GM18907 (cell line): ENCODE data around the gene SLC16A1.
A peak's percentile ranks its signal among the peaks of the same experiment; 100 is the strongest.
"Not testable (repeated sequence)": the region's sequence is repeated elsewhere in the genome, so short reads cannot be mapped to it uniquely, and the experiment has no call there.

Experiments used
- ATAC-seq: cut with Tn5 transposase; IDR thresholded peaks from one replicate; pipeline ENCODE4 v1.9.1; 2021; ENCODE audit warnings: mild to moderate bottlenecking, moderate library complexity; ENCODE audit not compliant: unreplicated experiment

Gene SLC16A1, protein sequence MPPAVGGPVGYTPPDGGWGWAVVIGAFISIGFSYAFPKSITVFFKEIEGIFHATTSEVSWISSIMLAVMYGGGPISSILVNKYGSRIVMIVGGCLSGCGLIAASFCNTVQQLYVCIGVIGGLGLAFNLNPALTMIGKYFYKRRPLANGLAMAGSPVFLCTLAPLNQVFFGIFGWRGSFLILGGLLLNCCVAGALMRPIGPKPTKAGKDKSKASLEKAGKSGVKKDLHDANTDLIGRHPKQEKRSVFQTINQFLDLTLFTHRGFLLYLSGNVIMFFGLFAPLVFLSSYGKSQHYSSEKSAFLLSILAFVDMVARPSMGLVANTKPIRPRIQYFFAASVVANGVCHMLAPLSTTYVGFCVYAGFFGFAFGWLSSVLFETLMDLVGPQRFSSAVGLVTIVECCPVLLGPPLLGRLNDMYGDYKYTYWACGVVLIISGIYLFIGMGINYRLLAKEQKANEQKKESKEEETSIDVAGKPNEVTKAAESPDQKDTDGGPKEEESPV

DNA sequence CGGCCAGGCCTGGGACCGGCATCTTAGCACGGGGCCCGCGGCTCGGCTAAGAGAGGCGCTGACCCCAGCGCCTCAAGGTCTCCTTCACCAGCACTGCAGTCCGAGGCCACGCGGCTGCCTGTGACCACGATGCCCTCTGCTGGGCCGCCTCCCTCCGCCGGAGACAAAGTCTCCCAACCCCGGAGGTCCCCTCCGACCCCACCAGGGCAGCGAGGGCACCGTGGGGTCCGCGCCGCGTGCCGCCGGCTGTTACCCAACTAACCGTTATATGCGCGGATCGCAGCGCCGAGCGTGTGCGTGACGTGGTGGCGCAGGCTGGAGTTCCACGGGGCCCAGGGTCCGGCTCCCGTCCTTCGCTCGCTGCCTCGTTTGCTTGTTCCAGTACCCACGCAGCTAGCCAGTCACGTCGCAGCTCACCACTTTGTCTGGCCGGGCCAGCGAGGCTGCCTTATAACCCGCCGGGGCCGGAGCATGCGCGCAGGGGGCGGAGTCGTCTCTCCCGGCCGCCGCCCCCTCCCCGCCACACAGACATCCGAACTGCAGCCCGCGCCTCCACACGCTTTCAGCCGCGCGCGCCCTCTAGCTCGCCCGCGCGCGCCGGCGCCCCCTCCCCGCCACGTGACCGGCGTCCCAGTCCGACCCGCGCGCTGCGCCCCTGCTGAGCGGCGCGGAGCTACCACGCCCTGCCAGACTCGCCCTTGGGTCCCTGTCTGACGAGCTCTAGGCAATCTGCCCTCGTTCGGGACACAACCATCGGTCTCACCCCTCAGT lies at the start of gene SLC16A1:
TSS of gene SLC16A1 (minus strand) at position 424 of the 771 bp plus-strand sequence. CDS start 26,888 bp downstream, outside the sequence.
- ATAC-seq = peak; percentile 75

DNA sequence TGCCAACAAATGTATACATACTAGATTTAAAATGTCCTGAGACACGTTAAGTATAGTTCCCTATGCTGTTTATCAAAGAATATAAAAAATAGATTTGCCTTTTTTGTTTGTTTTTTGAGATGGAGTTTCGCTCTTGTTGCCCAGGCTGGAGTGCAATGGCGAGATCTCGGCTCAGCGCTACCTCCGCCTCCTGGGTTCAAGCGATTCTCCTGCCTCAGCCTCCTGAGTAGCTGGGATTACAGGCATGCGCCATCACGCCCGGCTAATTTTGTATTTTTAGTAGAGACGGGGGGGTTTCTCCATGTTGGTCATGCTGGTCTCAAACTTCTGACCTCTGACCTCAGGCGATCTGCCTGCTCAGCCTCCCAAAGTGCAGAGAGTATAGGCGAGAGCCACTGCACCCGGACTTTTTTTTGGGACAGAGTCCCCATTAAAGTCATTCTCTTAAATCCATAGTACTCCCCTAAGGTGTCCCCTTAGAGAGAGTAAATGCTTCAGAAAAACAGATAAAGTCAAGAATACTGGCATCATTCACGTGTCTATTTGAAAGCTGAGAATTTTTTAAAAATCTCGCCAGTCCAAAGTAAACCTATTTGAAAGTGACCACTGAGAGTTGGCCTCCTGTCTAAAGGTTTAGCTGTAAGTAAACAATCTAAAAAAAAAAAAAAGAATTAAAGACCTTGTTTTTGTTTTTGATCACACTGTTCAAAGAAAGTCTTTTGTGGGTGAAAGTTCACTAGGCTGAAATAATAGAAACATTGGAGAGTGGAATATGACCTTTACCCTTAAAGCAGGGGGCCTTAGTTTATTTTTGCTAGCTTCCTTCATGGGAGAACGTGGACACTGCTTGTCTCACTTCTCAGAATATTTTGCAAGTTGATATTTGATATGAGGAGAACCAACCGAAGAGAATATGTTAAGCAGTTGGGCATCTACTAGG lies 48.0 kb upstream of the SLC16A1 start:
- no peak for ATAC-seq

DNA sequence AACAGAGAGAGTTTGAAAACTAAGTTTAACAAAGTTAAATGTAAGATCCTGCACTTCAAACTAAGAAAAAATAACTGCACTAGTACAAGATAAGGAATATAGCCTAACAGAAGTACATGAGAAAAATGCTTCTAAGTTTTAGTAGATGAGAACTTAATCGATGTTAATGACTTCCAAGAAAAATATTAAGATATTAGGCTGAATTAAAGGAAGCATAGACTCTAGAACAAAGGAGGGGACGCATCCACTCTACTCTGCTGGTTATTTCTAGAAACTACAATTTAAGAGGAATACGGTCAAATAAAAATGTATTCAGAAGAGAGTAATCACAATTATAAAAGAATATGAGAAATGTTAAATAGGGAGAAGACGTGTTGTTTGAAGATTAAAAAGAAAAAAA lies 46.3 kb upstream of the SLC16A1 start:
- no peak for ATAC-seq

DNA sequence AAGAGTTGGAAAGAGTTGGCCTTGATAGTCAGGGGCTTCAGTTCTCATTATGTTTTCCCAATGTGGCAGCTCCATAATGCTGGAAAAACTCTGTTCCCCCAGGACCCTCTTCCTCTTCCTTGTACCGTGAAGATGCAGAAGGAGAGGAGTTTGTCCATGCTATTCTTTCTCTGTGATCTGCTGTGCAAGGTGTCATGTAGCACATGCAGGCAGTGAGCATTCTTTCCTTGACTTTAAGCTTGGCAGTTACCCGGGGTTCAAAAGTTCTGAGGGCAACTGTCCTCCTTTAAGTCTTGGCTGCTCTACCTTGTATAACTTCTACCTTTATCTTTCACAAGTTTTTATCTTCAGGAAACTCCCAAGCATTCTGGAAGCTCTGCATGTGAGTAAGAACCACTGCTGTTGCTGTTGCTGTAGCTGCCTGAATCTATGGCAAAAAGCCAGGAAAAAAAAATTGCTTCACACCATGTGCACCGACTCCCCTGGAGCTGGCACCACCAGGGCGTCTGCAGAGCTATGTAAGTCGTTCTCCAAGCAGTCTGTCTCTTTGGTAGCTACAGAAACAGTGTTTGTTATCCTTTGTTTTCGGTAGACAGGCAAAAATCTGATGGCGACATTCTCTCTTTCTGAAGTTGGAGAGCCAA lies 42.7 kb upstream of the SLC16A1 start:
- ATAC-seq = no peak

DNA sequence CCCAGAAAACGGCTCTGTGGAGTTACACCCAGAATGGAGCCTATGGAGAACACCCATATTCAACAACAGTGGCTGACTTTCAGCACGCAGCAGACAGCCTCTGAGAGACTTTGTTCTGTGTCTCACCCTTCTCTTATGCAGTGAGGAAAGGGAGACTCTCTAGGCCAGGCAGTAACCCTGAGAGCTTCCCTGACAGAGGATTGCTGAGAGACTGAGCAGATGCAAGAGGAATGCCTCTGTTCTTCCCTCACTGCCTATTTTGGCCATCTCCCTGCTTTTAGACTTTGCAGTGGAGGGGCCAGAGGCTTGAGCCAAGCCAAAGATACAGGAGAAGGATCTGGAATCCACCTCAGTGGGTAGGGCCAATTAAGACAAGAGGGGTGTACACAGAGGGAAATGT lies 41.8 kb upstream of the SLC16A1 start:
- ATAC-seq = no peak

DNA sequence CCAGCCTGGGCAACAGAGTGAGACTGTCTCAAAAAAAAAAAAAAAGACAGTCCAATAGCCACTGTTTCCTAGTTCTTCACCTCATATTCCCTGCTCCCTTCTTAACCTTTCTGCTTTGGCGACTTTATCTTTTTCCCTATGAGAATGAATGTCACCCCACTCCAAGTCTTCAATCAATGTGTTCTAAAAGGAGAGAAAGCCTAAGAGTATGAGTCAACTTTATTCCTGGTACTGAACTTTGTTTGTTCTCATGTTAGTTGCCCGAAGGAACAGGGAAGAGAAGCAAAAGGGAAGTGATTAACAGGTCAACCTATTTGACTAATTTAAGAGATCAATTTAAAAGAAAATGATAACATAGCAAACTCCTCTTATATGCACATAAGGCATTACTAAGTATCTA lies 39.9 kb upstream of the SLC16A1 start:
- ATAC-seq = no peak

DNA sequence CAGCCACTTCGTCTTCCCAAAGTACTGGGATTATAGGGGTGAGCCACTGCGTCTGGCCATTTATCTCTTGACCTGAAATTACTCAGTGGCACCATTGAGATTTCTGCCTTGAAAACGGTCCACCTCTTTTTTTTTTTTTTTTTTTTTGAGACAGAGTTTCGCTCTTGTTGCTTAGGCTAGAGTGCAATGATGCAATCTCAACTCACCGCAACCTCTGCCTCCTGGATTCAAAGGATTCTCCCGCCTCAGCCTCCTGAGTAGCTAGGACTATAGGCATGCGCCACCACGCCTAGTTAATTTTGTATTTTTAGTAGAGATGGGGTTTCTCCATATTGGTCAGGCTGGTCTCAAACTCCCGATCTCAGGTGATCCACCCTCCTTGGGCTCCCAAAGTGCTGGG lies 39.0 kb upstream of the SLC16A1 start:
- not testable (repeated sequence) for ATAC-seq

DNA sequence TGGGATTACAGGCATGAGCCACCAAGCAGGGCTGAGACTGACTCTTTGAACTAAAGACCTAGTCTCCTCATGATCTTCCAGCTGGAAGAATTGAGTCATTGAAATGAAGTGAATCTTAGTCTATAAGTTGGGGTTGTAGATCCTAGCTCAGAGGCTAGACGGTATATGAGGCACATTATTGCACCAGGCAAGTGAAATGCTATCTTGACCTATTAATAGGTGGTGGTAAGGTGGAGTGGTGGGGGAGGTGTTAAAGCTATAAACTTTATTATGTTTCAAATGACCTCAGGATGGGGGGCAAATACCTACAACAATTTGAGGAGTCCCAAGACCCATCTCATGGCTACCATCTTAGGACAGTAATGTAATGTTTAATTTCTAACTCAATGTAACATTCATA lies 36.8 kb upstream of the SLC16A1 start:
- no peak for ATAC-seq

DNA sequence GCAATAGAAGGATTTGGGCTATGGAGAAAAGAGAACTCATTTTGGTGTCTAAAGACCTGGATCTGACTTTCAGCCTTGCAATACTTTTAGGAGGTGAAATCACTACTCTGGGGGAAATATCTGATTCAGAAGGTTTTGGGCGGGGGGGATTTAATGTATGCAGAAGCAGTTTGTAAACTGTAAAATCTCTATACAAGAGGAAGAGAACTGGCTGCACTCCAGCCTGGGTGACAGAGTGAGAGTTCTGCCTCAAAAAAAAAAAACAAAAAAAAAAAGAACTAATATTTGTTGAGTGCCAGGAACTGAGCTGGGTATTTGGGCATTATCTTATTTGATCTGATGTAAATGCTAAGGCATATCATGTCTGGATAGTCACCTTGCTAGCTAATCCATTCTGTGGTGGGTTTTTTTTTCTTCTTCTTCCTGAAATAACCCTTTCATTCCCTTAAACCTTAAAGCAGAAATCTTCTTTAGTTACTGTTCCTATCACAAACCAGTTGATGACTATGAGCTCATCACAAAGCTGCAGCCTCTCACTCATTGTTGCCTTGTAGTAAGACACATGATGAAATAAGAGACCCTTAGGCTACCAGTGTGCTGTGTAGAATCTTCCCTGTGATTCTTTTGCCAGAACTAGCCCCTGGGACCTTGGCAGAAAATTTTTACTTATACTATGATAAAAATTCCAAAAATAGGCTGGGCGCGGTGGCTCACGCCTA lies 35.6 kb upstream of the SLC16A1 start:
- ATAC-seq = no peak

DNA sequence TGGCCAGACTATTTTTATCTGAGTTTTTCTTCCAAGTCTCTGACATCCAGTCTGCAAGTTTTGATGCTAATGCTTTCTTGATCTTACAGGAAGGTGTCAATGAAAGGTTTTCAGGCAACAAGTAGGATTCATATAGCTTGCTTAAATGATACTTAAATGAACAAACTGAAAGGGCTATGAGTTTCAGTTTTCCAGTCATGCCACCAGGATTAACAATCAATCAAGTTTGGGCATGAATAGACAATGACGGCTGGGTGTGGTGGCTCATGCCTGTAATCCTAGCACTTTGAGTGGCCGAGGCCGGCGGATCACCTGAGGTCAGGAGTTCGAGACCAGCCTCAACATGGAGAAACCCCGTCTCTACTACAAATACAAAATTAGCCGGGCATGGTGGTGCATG lies 34.3 kb upstream of the SLC16A1 start:
- ATAC-seq = no peak

DNA sequence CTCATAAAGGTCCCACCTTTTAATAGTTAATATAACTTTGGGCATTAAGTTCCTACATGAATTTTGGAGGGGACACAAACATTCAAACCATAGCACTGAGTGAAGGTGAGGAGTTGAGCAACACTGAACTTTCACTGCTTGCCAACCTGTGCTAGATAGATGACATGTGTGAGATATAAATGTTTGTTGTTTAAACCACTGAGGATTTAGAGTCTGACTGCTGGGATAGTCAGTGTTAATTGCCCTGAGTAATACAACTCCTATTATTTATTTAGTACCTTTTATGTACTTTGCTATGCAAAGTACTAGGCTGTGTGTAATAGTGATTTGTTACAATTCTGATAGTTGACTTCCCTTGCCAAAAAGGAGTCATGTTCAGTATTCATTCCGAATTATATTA lies 32.4 kb upstream of the SLC16A1 start:
- no peak for ATAC-seq

DNA sequence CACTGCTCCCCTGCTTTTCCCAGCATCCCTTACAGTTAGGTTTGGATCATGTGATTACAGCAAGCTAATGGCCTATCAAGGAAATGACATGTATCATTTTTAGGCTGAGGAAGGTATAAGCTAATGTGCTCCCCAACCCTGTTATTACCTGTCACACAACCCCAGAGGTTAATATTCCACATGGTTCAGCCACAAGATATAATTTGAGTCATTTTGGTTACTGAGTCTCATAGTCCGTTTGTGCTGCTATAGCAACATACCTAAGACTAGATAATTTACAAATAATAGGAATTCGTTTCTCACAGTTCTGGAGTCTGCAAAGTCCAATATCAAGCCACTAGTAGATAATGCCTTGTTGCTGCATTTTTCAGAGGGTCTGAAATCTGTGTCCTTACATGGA lies 29.1 kb upstream of the SLC16A1 start:
- ATAC-seq = peak; percentile 95

DNA sequence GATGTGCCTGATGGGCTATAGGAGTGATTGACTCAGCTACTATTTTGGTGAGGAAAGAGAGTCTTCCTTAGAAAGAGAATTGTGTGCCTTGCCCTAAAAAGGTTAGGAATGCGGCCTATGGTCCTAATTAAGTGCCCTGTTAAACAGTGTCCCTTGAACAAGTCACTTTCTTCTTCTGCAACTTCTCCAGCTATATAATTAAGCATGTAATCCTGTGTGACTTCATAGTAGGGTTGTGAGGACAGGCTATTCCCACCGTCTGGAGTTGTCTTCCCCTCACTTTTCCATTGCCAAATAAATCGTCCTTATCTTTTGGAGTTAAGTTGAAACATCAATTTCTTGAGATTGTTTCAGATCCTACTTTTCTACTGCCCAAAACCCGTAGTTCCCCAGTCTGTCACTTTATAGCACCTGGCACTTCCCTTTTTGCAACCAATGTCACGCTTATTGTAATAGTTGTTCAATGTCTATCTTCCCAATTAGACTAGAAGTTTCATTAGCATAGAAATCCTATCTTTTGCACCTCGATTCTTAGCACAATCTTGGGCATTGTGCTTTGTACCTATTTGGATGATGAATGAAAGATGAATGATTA lies 27.6 kb upstream of the SLC16A1 start:
- no peak for ATAC-seq

DNA sequence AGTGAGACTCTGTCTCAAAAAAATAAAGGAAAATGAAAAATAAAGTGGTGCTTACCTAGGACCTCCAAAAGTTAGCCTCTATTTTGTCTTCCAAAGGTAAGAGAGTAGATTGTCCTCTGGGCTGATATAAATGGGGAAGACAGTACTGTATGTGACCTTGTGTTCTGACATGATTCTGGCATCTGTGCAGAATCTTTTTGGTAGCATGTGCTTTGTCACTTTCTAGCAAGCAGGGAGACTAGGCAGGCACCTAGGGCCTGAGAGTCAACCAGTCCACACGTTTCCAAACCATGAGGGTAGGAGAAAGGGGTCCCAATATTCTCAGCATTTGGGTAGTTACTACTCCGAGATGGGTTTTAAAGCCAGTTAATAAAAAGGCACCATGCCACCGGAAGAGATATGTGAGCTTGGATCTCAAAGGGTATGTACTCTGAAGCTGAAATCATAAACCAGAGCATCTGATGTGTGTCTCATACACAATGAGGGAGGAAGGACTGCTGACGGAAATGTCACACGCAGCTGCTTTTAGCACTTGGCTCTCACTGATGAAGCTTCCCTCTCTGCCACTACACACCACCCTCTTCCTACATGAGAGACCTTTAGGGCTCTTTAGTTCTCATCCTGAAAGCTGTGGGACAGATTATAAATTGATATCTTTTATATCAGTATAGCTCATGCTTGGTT lies 27.0 kb upstream of the SLC16A1 start:
- no peak for ATAC-seq

DNA sequence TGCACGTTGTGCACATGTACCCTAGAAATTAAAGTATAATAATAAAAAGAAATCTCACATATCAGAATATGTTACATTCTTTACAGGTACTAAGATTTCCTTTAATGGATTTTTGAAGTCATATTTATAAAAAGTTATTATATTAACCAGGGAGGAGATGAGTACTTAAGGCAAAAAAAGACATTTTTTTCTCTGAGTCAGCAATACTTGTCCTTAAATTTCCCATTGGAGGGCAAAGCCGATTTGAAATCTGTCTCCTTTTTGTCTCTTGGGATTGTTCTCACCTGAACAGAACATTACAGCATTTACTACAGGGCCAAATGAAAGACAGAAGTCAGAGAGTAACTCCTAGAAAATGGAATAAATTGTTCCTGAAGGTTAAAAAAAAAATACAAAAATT lies 26.3 kb upstream of the SLC16A1 start:
- no peak for ATAC-seq

DNA sequence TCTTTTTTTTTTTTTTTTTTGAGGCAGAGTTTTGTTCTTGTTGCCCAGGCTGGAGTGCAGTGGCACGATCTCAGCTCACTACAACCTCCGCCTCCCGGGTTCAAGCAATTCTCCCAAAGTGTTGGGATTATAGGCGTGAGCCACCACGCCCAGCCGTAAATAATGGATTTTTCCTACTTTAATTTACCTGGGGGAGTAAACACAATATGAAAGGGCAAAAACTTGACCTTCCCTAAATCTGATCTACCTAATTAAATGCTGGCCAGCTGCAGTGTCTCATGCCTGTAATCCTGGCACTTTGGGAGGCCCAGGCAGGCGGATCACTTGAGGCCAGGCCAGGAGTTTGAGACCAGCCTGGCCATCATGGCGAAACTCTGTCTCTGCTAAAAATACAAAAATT lies 25.8 kb upstream of the SLC16A1 start:
- ATAC-seq = not testable (repeated sequence)

DNA sequence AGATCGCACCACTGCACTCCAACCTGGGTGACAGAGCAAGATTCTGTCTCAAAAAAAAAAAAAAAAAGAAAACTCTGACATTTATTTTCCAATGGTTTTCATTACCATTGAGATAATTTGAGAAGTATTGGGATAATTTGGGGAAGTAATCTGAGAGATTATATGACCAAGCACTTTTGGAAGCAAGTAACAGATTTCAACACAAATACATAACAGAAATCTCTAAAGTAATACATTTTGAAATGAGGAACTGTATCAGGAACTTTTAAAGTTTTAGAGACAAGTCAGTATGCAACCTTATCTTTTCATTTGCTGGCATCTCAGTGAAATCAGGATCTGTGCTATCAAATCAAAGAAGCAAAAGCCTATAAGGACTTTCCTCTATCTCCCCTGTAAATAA lies 25.4 kb upstream of the SLC16A1 start:
- no peak for ATAC-seq

DNA sequence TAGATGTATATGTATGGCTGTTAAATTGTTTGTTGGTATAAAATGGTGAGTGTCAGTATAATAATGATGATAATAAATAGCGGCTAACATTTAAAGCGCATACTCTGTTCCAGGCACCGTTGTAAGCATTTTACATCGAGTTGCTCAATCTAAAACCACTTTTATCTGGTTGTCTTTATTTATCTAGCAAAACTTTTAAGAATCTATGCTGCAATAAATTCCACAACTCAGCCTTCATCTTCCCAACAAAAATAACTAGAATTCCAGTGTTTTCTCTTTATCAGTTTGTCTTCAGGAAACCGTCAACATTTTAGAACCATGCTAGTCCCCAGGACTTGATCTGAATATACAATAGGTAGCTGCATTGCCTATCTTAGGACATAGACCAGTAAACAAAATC lies 19.3 kb upstream of the SLC16A1 start:
- no peak for ATAC-seq

DNA sequence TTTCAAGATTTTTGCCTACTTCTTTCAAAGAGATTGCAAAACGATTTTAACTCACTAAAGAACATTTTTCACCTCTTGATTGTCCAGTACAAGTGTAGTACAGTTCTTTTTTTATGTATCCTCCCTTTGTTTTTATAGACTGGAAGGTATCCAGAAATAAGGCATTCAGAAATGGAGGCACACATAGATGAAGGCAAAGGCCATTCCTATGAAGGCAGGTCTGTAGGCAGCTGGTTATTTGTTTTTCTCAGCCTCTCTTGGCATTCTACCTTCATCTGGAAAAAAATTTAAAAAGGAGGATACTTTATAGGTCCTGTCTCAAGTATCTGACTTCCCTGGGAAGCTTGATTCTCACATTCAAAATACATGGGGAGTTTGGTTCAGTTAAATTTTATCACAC lies 18.6 kb upstream of the SLC16A1 start:
- ATAC-seq = no peak
